GM12865 (cell line): ENCODE data around the gene LPA.

ENCODE experiments used
- DNase-seq: peaks from one replicate; pipeline ENCODE4 v3.0.0; 2010; ENCODE audit warnings: low read depth
- H3K4me3 ChIP-seq: 2 replicates; pipeline ENCODE4 v1.5.1; 2011; ENCODE audit warnings: mild to moderate bottlenecking, low read depth, low read length, control low read depth
- CTCF ChIP-seq: IDR thresholded peaks from 2 replicates; pipeline ENCODE4 v1.5.1; 2011; ENCODE audit warnings: low read length, control low read depth, low read depth, inconsistent platforms; ENCODE audit not compliant: insufficient read depth; ENCODE audit errors: missing control alignments

Gene LPA

GRCh38 chr6:160487116-160487515 is 177.0 kb downstream of the LPA start:
- no peak for TF ChIP-seq CTCF
- no peak for DNase-seq
- H3K4me3 ChIP-seq = no peak overlapping the region
